GM19328 (cell line): ENCODE data around the gene NEURL4.
"Not testable (repeated sequence)": the region's sequence is repeated elsewhere in the genome, so short reads cannot be mapped to it uniquely, and the experiment has no call there.

Experiments
- ATAC-seq: cut with Tn5 transposase; IDR thresholded peaks from one replicate; pipeline ENCODE4 v1.9.1; 2021; ENCODE audit warnings: mild to moderate bottlenecking, moderate library complexity; ENCODE audit not compliant: unreplicated experiment

NEURL4 gene

DNA sequence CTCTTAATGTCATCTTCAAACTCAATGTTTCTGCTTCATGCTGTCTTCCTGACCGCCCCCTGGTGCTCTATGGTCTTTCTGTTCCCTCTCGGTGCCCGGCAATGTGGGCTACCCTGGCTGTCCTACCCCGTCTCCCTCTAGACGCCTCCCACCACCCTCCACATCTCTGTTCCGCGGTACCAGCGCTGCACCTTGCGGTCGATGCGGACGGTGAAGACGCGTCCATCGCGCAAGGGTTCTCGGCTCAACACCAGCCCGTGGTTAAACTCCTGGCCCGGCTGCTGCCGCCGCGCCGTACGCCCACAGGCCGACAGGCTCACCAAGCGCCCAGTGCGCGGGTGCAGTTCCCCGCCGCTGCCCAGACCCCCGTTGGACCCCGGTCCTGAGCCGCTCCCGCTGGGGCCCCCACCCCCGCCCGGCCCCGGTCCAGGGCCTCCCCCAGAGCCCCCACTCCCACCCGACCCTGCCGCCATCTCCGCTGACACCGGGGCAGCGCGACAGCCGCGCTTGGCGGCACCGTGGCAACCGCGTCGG lies at the start of gene NEURL4:
Gene NEURL4 (minus strand): TSS at position 496 of the 534 bp plus-strand sequence. CDS start 23 bp downstream, at position 473.
- ATAC-seq, result peak; percentile 6

GRCh38 chr17:7374353-7374752 lies 45.2 kb upstream of the NEURL4 start:
- no peak for ATAC-seq

GRCh38 chr17:7370853-7371252 lies 41.7 kb upstream of the NEURL4 start:
- no peak for ATAC-seq

DNA sequence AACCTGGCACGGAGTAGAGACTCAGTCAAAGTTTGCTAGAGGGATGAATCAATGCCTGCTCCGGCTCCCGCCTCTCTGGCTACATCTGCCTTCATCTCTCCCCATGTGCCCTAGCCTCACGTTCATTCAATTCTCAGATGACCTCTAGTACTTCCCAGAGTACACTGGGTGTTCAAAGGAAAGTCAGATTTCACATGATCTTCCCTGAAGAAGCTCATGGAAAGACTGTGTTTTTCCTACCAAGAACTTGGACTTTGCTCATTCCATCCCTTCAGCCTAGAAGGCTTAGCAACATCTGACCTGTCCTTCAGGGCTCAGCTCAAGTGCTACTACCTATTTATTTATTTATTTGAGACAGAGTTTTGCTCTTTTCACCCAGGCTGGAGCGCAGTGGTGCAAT lies 40.7 kb upstream of the NEURL4 start:
- no peak for ATAC-seq

GRCh38 chr17:7368599-7368994 lies 39.5 kb upstream of the NEURL4 start:
- ATAC-seq, result not testable (repeated sequence)

DNA sequence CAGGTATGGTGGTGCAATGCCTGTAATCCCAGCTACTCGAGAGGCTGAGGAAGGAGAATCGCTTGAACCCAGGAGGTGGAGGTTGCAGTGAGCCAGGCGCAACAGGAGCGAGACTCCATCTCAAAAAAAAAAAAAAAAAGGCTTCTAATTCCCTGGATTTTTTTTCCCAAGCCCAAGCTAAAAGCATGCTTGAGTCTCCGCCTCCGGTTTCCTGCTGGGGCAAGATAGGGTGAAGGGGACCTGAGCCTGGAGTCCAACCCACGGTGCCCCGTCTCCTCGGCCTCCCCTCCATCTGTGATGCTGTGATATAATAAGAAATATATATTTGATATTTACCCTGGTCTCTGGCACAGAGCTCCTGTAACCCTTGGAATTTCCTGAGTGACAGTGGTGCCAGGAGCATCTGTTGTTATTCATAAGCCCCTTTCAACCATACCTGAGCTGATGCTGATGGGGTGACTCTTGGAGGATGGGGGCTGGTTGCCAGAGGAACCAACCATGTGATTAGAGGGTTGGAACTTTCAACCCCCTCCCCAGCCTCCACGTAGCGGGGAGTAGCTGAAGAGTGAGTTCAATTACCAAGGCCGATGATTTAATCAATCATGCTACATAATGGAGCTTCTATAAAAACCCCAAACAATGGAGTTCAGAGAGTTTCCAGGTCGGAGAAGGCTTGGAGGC lies 38.9 kb upstream of the NEURL4 start:
- no peak for ATAC-seq

- no peak for ATAC-seq
Observed at GRCh38 chr17:7367083-7367482, 37.9 kb upstream of the NEURL4 start.

DNA sequence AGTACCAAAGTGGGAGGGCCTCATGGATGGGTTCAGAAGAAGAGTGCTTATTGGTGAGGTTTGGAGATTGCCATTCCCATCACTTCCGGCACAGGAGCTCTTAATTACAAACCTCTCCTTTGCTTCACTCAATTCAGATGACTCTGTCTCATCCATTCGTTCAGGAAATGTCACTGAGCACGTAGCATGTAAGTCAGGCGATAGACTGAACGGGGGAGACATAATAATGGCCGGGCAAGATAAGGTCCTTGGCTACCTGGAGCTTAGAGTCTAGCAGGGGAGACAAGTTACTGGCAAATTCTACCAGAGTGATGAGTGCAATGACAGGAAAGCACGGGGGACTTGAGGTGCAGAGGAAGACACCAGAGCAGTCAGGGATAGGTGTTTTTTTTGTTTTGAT lies 36.8 kb upstream of the NEURL4 start:
- ATAC-seq, result not testable (repeated sequence)

- ATAC-seq, result no peak
Observed at GRCh38 chr17:7363311-7363710, 34.2 kb upstream of the NEURL4 start.

GRCh38 chr17:7361906-7362305 lies 32.8 kb upstream of the NEURL4 start:
- no peak for ATAC-seq

DNA sequence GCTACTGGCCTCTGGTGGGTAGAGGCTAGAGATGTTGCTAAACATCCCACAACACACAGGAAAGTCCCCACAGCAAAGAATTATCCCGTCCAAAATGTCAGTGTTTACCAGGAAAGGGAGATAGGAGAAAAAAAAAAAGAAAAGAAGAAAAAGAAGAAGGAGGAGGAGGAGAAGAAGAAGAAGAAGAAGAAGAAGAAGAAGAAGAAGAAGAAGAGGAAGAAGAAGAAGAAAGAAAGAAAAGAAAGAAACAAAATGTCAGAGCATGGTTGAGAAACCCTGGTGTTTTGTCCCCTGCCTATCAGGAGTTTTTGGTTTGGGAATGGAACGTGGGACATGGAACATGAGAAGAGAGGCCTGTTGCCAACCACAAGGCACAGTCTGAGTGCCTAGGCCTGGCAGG lies 28.2 kb upstream of the NEURL4 start:
- ATAC-seq, result no peak

DNA sequence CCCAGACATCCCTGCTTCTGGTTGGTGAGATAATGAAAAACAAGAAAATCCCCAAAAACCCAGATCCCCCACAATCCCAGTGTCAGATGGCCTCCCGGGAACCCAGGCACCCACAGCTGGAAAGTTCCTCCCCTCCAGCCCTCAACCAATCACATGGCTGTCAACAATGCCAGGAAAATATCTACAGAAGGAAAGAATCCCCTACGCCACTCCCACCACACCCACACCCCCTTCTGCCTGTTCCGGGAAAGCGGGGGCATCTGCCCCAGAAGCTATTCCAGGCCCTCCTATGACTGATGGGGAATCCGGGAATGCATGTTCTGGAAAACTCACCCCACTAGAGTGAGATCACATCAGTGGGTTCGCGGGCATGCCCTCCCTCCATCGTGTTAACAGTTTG lies 27.6 kb upstream of the NEURL4 start:
- ATAC-seq, result no peak

- no peak for ATAC-seq
Observed at GRCh38 chr17:7356072-7356549, 27.0 kb upstream of the NEURL4 start.

DNA sequence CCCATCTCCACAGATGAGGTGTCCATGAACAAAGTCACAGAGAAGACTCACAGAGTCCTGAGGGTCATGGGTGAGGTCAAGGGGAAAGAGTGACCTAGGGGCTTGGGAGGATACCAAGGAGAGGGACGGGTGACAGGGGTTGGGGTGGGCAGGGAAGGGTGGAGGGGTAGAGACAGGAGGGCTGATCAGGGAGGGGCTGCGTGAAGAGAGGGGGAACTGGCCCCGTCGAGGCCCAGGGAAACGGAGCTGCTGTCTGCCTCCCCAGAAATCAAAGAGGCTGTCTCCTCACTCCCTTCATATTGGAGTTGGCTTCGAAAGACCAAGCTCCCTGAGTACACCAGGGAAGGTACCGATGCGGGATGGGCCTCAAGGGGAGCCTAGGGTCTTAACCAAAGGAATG lies 26.4 kb upstream of the NEURL4 start:
- no peak for ATAC-seq

DNA sequence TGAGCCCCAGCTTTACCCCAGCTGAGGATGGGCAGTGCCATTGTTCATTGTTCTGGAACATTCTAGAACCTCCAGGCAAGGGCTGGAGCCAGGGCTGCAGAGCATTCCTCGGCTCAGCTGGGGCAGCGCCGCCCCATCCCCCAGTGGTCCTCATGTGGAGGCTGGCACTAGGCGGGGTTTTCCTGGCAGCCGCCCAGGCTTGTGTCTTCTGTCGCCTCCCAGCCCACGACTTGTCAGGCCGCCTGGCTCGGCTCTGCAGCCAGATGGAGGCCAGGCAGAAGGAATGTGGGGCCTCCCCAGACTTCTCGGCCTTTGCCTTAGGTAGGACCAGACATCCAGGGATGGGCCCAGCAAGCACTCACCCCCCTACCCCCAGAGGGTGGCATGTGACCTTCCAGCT lies 25.9 kb upstream of the NEURL4 start, which contains the start of gene TMEM95:
Gene TMEM95 (plus strand): TSS at position 104 of the 400 bp plus-strand sequence. CDS start 49 bp downstream, at position 153.
- no peak for ATAC-seq

DNA sequence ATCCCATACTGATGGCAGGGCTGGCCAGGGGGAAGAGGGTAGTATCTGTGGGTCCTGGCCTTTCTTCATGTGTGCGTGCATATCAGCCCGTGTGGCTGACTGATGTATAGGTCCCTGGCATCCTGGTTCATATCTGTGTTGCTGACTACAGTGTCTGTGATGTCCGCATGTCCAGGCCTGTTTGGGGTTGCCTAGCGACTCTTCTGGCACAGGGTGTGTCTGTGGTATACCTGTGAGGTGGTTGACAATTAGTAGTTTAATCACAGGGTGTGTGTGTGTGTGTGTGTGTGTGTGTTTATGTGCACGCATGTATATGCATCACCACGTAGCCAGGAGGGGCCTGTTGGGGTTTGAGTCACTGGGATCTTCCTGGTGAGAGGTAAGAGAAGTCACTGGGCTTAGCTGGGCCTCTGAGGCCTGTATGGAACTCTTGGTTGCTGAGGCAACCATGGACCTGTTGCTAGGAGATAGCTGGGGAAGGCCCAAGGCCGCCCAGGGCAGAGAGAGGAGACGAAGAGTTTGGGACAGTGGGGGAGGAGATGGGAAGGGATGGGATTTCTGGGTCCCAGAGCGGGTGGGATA lies 25.2 kb upstream of the NEURL4 start:
- no peak for ATAC-seq

- no peak for ATAC-seq
Observed at GRCh38 chr17:7352910-7353635, 23.9 kb upstream of the NEURL4 start.

GRCh38 chr17:7352503-7352889 lies 23.4 kb upstream of the NEURL4 start:
- no peak for ATAC-seq

DNA sequence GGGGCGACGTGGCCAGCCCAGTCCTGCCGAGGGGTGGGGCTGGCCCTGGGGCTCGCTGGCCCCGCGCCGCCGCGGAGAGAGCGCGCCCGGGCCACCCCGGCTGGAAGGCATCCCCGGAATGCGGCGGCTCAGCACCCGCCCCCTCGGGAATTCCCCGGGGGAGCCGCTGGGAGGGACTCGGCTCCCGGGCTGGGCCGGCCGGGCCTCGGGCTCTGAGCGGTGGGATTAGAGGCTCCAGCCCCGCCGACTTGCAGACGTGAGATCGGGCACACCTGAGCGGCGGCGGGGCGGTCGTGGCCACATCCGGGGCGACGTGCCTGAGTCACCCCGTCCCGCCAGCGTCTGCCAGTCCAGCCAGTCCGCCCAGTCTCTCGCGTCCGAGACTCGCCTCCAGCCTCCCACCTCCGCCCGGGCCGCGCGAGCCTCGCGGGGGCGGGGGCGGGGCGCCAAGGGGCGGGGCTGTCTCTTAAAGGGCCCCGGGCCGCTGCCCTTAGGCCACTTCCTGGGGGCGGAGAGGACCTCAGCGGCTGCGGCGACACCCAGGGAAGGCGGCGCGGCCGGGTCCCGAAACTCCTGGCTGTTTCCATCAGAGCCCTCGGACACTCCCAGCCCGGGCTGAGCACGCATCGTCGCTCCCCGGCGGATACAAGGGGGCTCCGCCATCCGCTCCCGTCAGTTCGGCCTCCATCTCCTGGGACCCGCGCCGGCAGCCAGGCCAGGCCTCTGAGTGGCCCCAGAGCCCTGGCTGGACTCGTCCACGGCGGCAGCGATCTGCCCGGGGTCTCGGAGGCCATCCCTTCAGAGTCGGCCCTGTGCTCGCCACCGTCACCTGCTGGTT lies 22.7 kb upstream of the NEURL4 start, which contains the start of gene KCTD11:
Gene KCTD11 (plus strand): TSS at position 498 of the 838 bp plus-strand sequence.
- no peak for ATAC-seq

- ATAC-seq, result no peak
Observed at GRCh38 chr17:7348478-7349242, 19.5 kb upstream of the NEURL4 start.
